Left kidney (tissue), 2 donors: ENCODE data around the gene TTLL11. TPM values are rescaled to one million over a fixed set of nuclear protein-coding genes. Genes with fewer than 3 reads are reported as not detected.

ENCODE experiments used
- DNase-seq: peaks from one replicate; pipeline ENCODE4 v3.0.0-alpha.2; 2013
- polyA plus RNA-seq: library from polyadenylated mRNA; unstranded; fragments of 120-200 nt; gene quantifications from one replicate; pipeline ENCODE4 v1.2.1, GENCODE V29; 2013; ENCODE audit not compliant: insufficient read length

TTLL11 gene
- polyA plus RNA-seq, 1 donor, result 7.7 TPM

- no peak for DNase-seq
These were observed 235.2 kb downstream of the TTLL11 start for GRCh38 chr9:121857928-121858327.

GRCh38 chr9:121855476-121855875 is 237.6 kb downstream of the TTLL11 start:
- no peak for DNase-seq

GRCh38 chr9:121853617-121854395 is 239.3 kb downstream of the TTLL11 start:
- no peak for DNase-seq

GRCh38 chr9:121852651-121853616 is 240.2 kb downstream of the TTLL11 start:
- DNase-seq, result no peak

- no peak for DNase-seq
These were observed 240.9 kb downstream of the TTLL11 start for GRCh38 chr9:121852241-121852640.

GRCh38 chr9:121851641-121852091 is 241.4 kb downstream of the TTLL11 start:
- no peak for DNase-seq

GRCh38 chr9:121850366-121850765 is 242.7 kb downstream of the TTLL11 start:
- DNase-seq, result no peak

GRCh38 chr9:121849554-121849953 is 243.6 kb downstream of the TTLL11 start:
- no peak for DNase-seq

GRCh38 chr9:121844562-121844961 is 248.5 kb downstream of the TTLL11 start:
- DNase-seq, result no peak

GRCh38 chr9:121844098-121844497 is 249.0 kb downstream of the TTLL11 start:
- DNase-seq, result no peak

GRCh38 chr9:121842612-121842978 is 250.5 kb downstream of the TTLL11 start:
- no peak for DNase-seq

GRCh38 chr9:121841771-121842611 is 251.1 kb downstream of the TTLL11 start:
- DNase-seq, result no peak

- no peak for DNase-seq
These were observed 252.0 kb downstream of the TTLL11 start for GRCh38 chr9:121840838-121841760.

- DNase-seq, result no peak
These were observed 253.2 kb downstream of the TTLL11 start for GRCh38 chr9:121839726-121840500.

GRCh38 chr9:121838746-121839669 is 254.1 kb downstream of the TTLL11 start:
- DNase-seq, result no peak

- no peak for DNase-seq
These were observed 255.8 kb downstream of the TTLL11 start for GRCh38 chr9:121837113-121837961.

GRCh38 chr9:121836366-121836885 is 256.7 kb downstream of the TTLL11 start:
- DNase-seq, result no peak
